NB4 (cell line): ENCODE measurements around the gene RAB5B.

Experiments
- CTCF ChIP-seq: IDR thresholded peaks from one replicate; pipeline ENCODE4 v1.5.1; 2012; ENCODE audit warnings: low read depth, low read length
- MAX ChIP-seq: IDR thresholded peaks from 2 replicates; pipeline ENCODE4 v1.6.1; 2011; ENCODE audit warnings: low read depth, low read length
- MYC ChIP-seq: IDR thresholded peaks from 2 replicates; pipeline ENCODE4 v1.6.1; 2011; ENCODE audit warnings: low read depth, low read length
- POLR2A ChIP-seq: IDR thresholded peaks from 2 replicates; pipeline ENCODE4 v1.6.1; 2011; ENCODE audit warnings: mild to moderate bottlenecking; ENCODE audit not compliant: insufficient read length; ENCODE audit errors: extremely low read depth

GRCh38 chr12:56028511-56029165 lies 54.8 kb downstream of the RAB5B start:
- no peak for TF ChIP-seq CTCF
- TF ChIP-seq POLR2A: no peak
- no peak for TF ChIP-seq MAX
- TF ChIP-seq MYC: no peak
